ENCODE measurements around the gene WDR41. TPM values are rescaled to one million over a fixed set of nuclear protein-coding genes. Genes with fewer than 3 reads are reported as not detected.

The WDR41 gene
- total RNA-seq, 4 donors from 2014 or later: 18.8 to 56.1 (median 33.2) TPM

GRCh38 chr5:77397686-77398292 is 94.3 kb downstream of the WDR41 start:
- Histone ChIP-seq H3K27ac (replicated peaks in 1 of 4) (no peak overlapping the region), H3K4me1 (no peaks in the 10 kb centered on the region), H3K9me3 (no peaks in the 10 kb centered on the region), H3K4me3 (no peak overlapping the region), H3K27me3 (no peaks in the 10 kb centered on the region), H3K36me3 (no peaks in the 10 kb centered on the region)
- intact Hi-C loops (cut with DNase I): no loop called here
- no peak for TF ChIP-seq POLR2A (IDR thresholded peaks at IDR 0.05; ENCODE audit: low read depth)
- peak; percentile 60 for DNase-seq (ENCODE audit: extremely low spot score)
- WGBS: 86% methylated on average over 5 of the region's 5 CpGs

DNA sequence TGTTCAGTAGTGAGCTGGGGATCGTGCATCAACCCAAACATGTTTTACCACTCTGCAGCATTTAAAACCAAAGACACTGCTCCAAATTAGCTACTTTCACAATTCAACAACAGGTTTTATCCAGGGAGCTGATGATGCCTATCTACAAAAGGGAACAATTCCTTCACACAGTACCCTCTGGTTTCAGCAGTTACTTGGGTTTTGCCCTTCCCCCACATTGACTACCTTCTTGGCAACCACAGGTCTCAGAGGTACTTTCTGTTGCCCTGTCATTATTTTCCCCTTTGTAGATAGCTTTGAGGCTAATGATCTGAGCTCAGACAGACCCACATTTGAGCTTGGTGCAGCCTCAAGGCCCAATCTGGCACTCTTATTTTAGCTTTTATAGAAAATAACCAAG is 96.1 kb downstream of the WDR41 start:
- no peak for DNase-seq (ENCODE audit: extremely low spot score)
- H3K4me3 ChIP-seq: no peak overlapping the region
- no peaks in the 10 kb centered on the region for H3K36me3 ChIP-seq
- no CpG with 5 or more reads among the region's 1 CpG for WGBS
- TF ChIP-seq EP300 (IDR thresholded peaks at IDR 0.05): no peak
- no peak for TF ChIP-seq POLR2A (IDR thresholded peaks at IDR 0.05; ENCODE audit: low read depth)
- TF ChIP-seq, protein P1, sequence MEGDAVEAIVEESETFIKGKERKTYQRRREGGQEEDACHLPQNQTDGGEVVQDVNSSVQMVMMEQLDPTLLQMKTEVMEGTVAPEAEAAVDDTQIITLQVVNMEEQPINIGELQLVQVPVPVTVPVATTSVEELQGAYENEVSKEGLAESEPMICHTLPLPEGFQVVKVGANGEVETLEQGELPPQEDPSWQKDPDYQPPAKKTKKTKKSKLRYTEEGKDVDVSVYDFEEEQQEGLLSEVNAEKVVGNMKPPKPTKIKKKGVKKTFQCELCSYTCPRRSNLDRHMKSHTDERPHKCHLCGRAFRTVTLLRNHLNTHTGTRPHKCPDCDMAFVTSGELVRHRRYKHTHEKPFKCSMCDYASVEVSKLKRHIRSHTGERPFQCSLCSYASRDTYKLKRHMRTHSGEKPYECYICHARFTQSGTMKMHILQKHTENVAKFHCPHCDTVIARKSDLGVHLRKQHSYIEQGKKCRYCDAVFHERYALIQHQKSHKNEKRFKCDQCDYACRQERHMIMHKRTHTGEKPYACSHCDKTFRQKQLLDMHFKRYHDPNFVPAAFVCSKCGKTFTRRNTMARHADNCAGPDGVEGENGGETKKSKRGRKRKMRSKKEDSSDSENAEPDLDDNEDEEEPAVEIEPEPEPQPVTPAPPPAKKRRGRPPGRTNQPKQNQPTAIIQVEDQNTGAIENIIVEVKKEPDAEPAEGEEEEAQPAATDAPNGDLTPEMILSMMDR (IDR thresholded peaks at IDR 0.05): no peak
- no peak for TF ChIP-seq POLR2AphosphoS5 (IDR thresholded peaks at IDR 0.05)
- no peak overlapping the region for H3K27ac ChIP-seq (replicated peaks in 1 of 4)
- no peaks in the 10 kb centered on the region for H3K9me3 ChIP-seq
- no peaks in the 10 kb centered on the region for H3K27me3 ChIP-seq
- intact Hi-C loops (cut with DNase I): no loop called here
- H3K4me1 ChIP-seq: no peaks in the 10 kb centered on the region

GRCh38 chr5:77394064-77394715 is 97.9 kb downstream of the WDR41 start:
- no peaks in the 10 kb centered on the region for H3K4me1 ChIP-seq
- TF ChIP-seq POLR2A (IDR thresholded peaks at IDR 0.05; ENCODE audit: low read depth): no peak
- TF ChIP-seq EP300 (IDR thresholded peaks at IDR 0.05): no peak
- TF ChIP-seq, protein P1 (IDR thresholded peaks at IDR 0.05): no peak
- TF ChIP-seq POLR2AphosphoS5 (IDR thresholded peaks at IDR 0.05): no peak
- intact Hi-C loops (cut with DNase I): no loop called here
- no peak overlapping the region for H3K4me3 ChIP-seq
- no peaks in the 10 kb centered on the region for H3K9me3 ChIP-seq
- peak; percentile 29 for DNase-seq (ENCODE audit: extremely low spot score)
- H3K27me3 ChIP-seq: no peaks in the 10 kb centered on the region
- H3K36me3 ChIP-seq: no peaks in the 10 kb centered on the region
- WGBS: 88% methylated on average over 3 of the region's 3 CpGs
- no peak overlapping the region for H3K27ac ChIP-seq (replicated peaks in 1 of 4)

DNA sequence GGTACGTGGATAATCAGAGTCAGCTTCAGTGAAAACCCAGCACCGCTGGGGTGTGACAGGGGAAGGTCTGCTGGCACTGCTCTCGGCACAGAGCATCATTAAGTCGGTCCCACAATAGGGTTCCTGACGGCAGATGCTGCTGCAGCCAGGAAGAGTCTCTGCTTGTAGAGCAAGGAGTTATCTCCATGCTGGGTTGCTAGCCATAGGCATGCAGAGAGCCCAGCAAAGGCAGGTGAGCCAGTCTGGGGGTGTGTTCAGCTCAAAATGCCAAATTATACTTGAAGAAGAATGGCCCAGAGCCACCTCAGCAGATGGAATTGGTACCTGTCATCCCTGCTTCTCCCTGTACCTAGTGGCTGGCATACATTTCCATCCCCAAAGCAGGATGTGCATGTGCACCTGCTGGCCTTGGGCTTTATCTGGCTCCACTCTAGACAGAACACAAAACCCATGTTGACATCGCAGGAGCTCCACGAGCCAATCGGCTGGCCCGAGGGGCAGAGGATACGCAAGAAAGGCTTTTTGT is 100.8 kb downstream of the WDR41 start:
- Histone ChIP-seq H3K36me3 (no peaks in the 10 kb centered on the region), H3K4me3 (no peak overlapping the region), H3K9me3 (no peaks in the 10 kb centered on the region), H3K27ac (replicated peaks in 1 of 4) (no peak overlapping the region), H3K27me3 (no peaks in the 10 kb centered on the region), H3K4me1 (no peaks in the 10 kb centered on the region)
- TF ChIP-seq POLR2AphosphoS5 (IDR thresholded peaks at IDR 0.05) (no peak), POLR2A (IDR thresholded peaks at IDR 0.05; ENCODE audit: low read depth) (no peak), EP300 (IDR thresholded peaks at IDR 0.05) (no peak)
- TF ChIP-seq, protein P1 (IDR thresholded peaks at IDR 0.05): no peak
- WGBS: 89% methylated on average over 10 of the region's 10 CpGs
- DNase-seq (ENCODE audit: extremely low spot score): peak; percentile 91
- intact Hi-C loops (cut with DNase I): no loop called here

DNA sequence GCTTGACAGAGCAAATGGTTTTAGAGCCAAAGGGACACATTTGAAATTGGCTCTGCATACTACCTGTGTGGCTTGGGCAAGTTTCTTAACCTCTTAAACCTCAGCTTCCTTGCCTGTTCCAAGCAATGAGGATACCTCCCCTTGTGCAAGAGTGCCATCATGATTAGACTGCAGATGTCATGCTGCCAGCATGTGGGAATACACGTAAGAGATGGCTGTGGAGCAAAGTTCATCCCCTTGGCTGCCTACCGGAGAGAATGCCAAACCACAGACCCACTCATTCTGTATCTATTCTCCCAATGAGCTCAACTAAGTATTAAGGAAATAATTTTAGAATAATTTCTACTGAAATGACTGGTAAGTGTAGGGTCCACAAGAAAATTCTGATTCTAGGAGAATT is 101.3 kb downstream of the WDR41 start:
- H3K27ac ChIP-seq (replicated peaks in 1 of 4): no peak overlapping the region
- 72% methylated on average over 2 of the region's 2 CpGs for WGBS
- intact Hi-C loops (cut with DNase I): no loop called here

More for the DNA sequence above, 101.3 kb downstream of the WDR41 start:
- Histone ChIP-seq H3K36me3 (no peaks in the 10 kb centered on the region), H3K4me3 (no peak overlapping the region), H3K9me3 (no peaks in the 10 kb centered on the region), H3K27me3 (no peaks in the 10 kb centered on the region), H3K4me1 (no peaks in the 10 kb centered on the region)
- peak; percentile 64 for DNase-seq (ENCODE audit: extremely low spot score)
- TF ChIP-seq POLR2A (IDR thresholded peaks at IDR 0.05; ENCODE audit: low read depth) (no peak), EP300 (IDR thresholded peaks at IDR 0.05) (no peak), POLR2AphosphoS5 (IDR thresholded peaks at IDR 0.05) (no peak)
- TF ChIP-seq, protein P1 (IDR thresholded peaks at IDR 0.05): no peak
